Measurements from ENCODE around the gene WDR64.
"Not testable (repeated sequence)": the region's sequence is repeated elsewhere in the genome, so short reads cannot be mapped to it uniquely, and the experiment has no call there.

WDR64 gene

DNA sequence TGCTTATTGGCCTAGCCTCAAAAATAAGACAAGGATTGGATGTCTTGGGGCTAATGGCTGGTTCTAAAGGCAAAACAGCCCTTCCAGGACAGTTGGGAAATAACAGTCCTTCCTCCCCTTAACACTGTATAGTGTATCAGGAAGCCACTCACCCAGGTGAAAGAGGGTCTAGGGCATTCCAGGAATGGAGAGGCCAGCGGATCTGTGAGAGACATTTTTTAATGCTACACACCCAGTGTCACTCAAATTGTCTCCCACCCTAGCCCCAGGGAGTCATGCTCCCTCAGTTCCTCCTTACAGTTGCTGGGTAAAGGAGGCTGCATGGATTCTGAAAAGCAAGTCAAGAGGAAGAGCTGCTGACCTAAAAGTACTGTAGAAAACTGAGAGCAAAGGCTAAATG lies 171.8 kb downstream of the WDR64 start:
- H3K9me2 ChIP-seq (ENCODE audit: low read depth, low read length): no peaks in the 10 kb centered on the region
- H3K36me3 ChIP-seq (ENCODE audit: insufficient read depth, low read length): no peaks in the 10 kb centered on the region
- H3F3A ChIP-seq (ENCODE audit: insufficient read depth, low read length): no peaks in the 10 kb centered on the region
- H3K4me1 ChIP-seq (ENCODE audit: insufficient read depth, low read length, severe bottlenecking): no peaks in the 10 kb centered on the region
- no peak overlapping the region for H3K27ac ChIP-seq (ENCODE audit: low read depth, low read length, poor library complexity, severe bottlenecking)
- H3K4me3 ChIP-seq (ENCODE audit: low read depth, low read length, poor library complexity, severe bottlenecking): no peak overlapping the region
- no peaks in the 10 kb centered on the region for H4K20me1 ChIP-seq (ENCODE audit: insufficient read depth, low read length)
- no peaks in the 10 kb centered on the region for H3K79me2 ChIP-seq (ENCODE audit: insufficient read depth, low read length)
- H3K9ac ChIP-seq (ENCODE audit: low read length): no peak overlapping the region
- TF ChIP-seq CTCF (IDR thresholded peaks at IDR 0.05; ENCODE audit: low read length) (no peak), EZH2 (IDR thresholded peaks at IDR 0.05; ENCODE audit: borderline replicate concordance, low read length) (no peak)
- no peaks in the 10 kb centered on the region for H3K27me3 ChIP-seq (ENCODE audit: insufficient read depth, low read length)
- H3K9me3 ChIP-seq (ENCODE audit: low read length): no peaks in the 10 kb centered on the region
- no peak overlapping the region for H2AFZ ChIP-seq (ENCODE audit: low read length)
- no peak overlapping the region for H3K4me2 ChIP-seq (ENCODE audit: low read length)

GRCh38 chr1:241825581-241825980 lies 173.5 kb downstream of the WDR64 start:
- H3K27me3 ChIP-seq (ENCODE audit: insufficient read depth, low read length): no peaks in the 10 kb centered on the region
- H3K36me3 ChIP-seq (ENCODE audit: insufficient read depth, low read length): no peaks in the 10 kb centered on the region
- no peak overlapping the region for H3K4me3 ChIP-seq (ENCODE audit: low read depth, low read length, poor library complexity, severe bottlenecking)
- no peaks in the 10 kb centered on the region for H3K79me2 ChIP-seq (ENCODE audit: insufficient read depth, low read length)
- no peak overlapping the region for H3K27ac ChIP-seq (ENCODE audit: low read depth, low read length, poor library complexity, severe bottlenecking)
- no peaks in the 10 kb centered on the region for H3K4me1 ChIP-seq (ENCODE audit: insufficient read depth, low read length, severe bottlenecking)
- H3K9me2 ChIP-seq (ENCODE audit: low read depth, low read length): no peaks in the 10 kb centered on the region
- no peaks in the 10 kb centered on the region for H4K20me1 ChIP-seq (ENCODE audit: insufficient read depth, low read length)
- H3K9ac ChIP-seq (ENCODE audit: low read length): no peak overlapping the region
- H3F3A ChIP-seq (ENCODE audit: insufficient read depth, low read length): no peaks in the 10 kb centered on the region
- H2AFZ ChIP-seq (ENCODE audit: low read length): no peak overlapping the region
- H3K9me3 ChIP-seq (ENCODE audit: low read length): no peaks in the 10 kb centered on the region
- H3K4me2 ChIP-seq (ENCODE audit: low read length): no peak overlapping the region
- no peak for TF ChIP-seq EZH2 (IDR thresholded peaks at IDR 0.05; ENCODE audit: borderline replicate concordance, low read length)
- TF ChIP-seq CTCF (IDR thresholded peaks at IDR 0.05; ENCODE audit: low read length): no peak

DNA sequence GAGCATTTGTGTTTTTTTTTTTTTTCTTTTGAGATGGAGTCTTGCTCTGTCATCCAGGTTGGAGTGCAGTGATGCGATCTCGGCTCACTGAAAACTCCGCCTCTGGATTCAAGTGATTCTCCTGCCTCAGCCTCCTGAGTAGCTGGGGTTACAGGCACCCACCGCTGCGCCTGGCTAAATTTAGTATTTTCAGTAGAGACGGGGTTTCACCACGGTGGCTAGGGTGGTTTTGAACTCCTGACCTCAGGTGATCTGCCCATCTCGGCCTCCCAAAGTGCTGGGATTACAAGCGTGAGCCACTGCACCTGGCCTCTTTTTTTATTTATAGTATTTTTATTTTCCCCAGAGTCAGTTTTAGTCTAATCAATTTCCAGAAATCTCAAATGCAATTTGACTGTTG lies 174.5 kb downstream of the WDR64 start:
- not testable (repeated sequence) for H3K4me1 ChIP-seq (ENCODE audit: insufficient read depth, low read length, severe bottlenecking); H3K9ac ChIP-seq (ENCODE audit: low read length)

GRCh38 chr1:241827264-241827663 lies 175.2 kb downstream of the WDR64 start:
- Histone ChIP-seq H3K27ac (ENCODE audit: low read depth, low read length, poor library complexity, severe bottlenecking) (no peak overlapping the region), H3F3A (ENCODE audit: insufficient read depth, low read length) (no peaks in the 10 kb centered on the region), H2AFZ (ENCODE audit: low read length) (no peak overlapping the region), H3K4me1 (ENCODE audit: insufficient read depth, low read length, severe bottlenecking) (no peaks in the 10 kb centered on the region), H3K27me3 (ENCODE audit: insufficient read depth, low read length) (no peaks in the 10 kb centered on the region), H3K79me2 (ENCODE audit: insufficient read depth, low read length) (no peaks in the 10 kb centered on the region), H3K9me2 (ENCODE audit: low read depth, low read length) (no peaks in the 10 kb centered on the region), H3K9me3 (ENCODE audit: low read length) (no peaks in the 10 kb centered on the region), H3K9ac (ENCODE audit: low read length) (no peak overlapping the region), H3K36me3 (ENCODE audit: insufficient read depth, low read length) (no peaks in the 10 kb centered on the region), H3K4me2 (ENCODE audit: low read length) (no peak overlapping the region), H3K4me3 (ENCODE audit: low read depth, low read length, poor library complexity, severe bottlenecking) (no peak overlapping the region), H4K20me1 (ENCODE audit: insufficient read depth, low read length) (no peaks in the 10 kb centered on the region)
- TF ChIP-seq CTCF (IDR thresholded peaks at IDR 0.05; ENCODE audit: low read length): no peak
- TF ChIP-seq EZH2 (IDR thresholded peaks at IDR 0.05; ENCODE audit: borderline replicate concordance, low read length): no peak

More for the DNA sequence above, 174.5 kb downstream of the WDR64 start:
- H3K4me2 ChIP-seq (ENCODE audit: low read length); H3K79me2 ChIP-seq (ENCODE audit: insufficient read depth, low read length); H3K9me2 ChIP-seq (ENCODE audit: low read depth, low read length); H3K9me3 ChIP-seq (ENCODE audit: low read length); H3F3A ChIP-seq (ENCODE audit: insufficient read depth, low read length); H3K27ac ChIP-seq (ENCODE audit: low read depth, low read length, poor library complexity, severe bottlenecking); H3K27me3 ChIP-seq (ENCODE audit: insufficient read depth, low read length); H4K20me1 ChIP-seq (ENCODE audit: insufficient read depth, low read length); H3K36me3 ChIP-seq (ENCODE audit: insufficient read depth, low read length); H3K4me3 ChIP-seq (ENCODE audit: low read depth, low read length, poor library complexity, severe bottlenecking); H2AFZ ChIP-seq (ENCODE audit: low read length): not testable (repeated sequence)
